ENCODE data around the gene LYRM7.
"Not testable (repeated sequence)": the region's sequence is repeated elsewhere in the genome, so short reads cannot be mapped to it uniquely, and the experiment has no call there.

The LYRM7 gene

GRCh38 chr5:131222731-131223130 is 52.0 kb downstream of the LYRM7 start:
- no peak for DNase-seq

DNA sequence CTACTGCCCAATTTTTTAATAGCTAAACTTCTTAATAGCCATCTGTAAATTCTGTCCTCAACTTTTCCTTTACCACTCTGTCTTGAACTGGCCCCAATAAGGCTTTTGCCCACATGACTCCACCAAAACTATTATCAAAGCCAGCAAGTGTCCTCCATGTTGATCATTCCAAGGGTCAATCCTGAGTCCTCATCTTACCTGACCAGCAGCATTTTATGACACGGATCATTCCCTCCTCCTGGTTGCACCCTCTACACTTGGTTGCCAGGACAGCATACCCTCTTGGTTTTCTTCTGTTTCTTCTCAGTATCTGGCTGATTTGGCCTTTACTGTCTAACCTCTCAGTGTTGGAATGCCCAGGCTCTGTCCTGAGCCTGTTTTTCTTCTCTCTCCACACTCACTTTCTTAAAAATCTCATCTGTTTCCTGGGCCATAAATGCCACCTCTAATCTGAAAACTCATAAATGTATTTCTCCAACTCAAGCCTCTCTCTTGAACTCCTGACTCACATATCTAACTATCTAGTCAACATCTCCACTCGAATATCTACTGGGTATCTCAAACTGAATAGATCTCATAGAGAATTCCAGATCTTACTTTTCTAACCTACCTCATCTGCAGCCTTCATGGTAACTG is 53.1 kb downstream of the LYRM7 start:
- DNase-seq: no peak

GRCh38 chr5:131224387-131225201 is 53.9 kb downstream of the LYRM7 start:
- DNase-seq: no peak

- DNase-seq: no peak
Measured at GRCh38 chr5:131225282-131225974, 54.7 kb downstream of the LYRM7 start.

- no peak for DNase-seq
Measured at GRCh38 chr5:131226899-131227298, 56.2 kb downstream of the LYRM7 start.

DNA sequence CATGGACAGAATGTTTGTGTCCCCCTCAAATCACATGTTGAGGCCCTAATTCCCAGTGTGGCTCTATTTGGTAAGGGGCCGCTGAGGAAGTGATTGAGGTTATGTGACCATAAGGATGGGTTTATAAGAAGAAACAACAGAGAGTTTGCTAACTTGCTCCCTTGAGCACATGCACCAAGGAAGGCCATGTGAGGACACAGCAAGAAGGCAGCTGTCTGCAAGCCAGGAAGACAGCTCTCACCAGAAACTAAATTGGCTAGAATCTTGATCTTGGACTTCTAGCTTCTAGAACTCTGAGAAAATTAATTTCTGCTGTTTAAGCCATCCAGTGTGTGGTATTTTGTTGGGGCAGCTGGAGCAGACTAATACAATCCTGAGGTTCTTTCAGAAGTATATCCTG is 57.9 kb downstream of the LYRM7 start:
- DNase-seq: no peak

- no peak for DNase-seq
Measured at GRCh38 chr5:131229623-131230022, 58.9 kb downstream of the LYRM7 start.

- no peak for DNase-seq
Measured at GRCh38 chr5:131230406-131230805, 59.7 kb downstream of the LYRM7 start.

DNA sequence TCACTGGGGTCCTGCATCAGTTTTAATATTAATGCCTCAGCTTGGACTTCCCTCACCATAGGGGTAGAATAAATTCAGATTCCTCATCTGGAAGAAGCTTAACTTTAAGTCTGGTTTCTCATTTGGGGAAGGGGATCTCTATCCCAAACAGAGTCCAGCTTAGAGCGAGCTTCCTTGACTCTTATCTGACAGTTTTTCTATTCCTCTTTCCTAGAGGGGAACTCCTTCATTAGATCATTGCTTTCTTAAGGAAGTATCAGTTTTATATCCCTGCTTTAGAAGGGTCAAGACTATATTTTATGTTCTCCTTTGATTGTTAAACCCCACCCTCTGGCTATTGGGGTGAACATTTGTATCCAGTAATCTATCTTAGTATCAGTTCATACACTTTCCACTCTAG is 68.9 kb downstream of the LYRM7 start:
- no peak for DNase-seq

GRCh38 chr5:131242728-131243255 is 72.0 kb downstream of the LYRM7 start:
- DNase-seq: no peak

GRCh38 chr5:131245312-131245711 is 74.6 kb downstream of the LYRM7 start:
- DNase-seq: no peak

DNA sequence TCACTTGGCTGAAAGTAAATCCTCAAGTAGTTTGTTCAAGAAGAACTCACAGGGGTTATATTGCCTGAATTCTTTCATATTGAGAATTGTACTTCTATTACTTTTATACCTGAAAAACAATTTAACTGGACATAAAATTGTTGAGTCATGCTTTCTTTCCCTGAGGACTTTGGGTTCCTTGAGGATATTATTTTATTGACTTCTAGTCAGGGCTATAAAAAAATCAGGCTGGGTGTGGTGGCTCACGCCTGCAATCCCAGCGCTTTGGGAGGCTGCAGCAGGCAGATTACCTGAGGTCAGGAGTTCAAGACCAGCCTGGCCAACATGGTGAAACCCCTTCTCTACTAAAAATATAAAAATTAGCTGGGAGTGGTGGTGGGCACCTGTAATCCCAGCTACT is 75.2 kb downstream of the LYRM7 start:
- DNase-seq: no peak

GRCh38 chr5:131246504-131246903 is 75.8 kb downstream of the LYRM7 start:
- no peak for DNase-seq

DNA sequence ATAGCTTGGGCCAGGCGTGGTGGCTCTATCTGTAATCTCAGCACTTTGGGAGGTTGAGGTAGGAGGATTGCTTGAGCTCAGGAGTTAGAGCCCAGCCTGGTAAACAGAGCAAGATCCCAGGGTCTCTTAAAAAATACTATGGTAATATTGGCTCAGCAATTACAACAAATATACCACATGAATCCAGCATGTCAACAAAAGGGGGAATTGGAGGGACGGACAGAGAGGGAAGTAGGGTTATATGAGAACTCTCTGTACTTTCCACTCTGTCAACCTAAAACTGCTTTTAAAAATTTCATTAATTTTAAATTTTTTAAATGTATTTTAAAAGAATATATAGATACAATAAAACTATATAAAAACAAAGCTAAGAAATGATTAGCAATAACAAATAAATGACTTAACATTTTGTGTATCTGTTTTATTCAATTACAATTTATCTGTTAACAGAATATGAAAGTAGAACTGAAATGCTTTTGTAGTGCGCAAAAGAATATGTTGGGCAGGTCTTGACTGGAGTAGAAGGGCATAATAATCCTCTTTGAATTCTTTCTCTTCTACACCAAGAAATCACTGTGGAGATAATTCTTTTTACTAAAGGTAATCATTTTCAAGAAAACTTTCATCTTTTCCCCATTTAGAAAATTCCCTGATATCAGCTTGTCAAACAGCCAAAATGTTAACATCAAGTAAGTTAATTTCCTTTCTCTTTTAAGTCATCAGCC is 80.2 kb downstream of the LYRM7 start:
- DNase-seq: no peak

DNA sequence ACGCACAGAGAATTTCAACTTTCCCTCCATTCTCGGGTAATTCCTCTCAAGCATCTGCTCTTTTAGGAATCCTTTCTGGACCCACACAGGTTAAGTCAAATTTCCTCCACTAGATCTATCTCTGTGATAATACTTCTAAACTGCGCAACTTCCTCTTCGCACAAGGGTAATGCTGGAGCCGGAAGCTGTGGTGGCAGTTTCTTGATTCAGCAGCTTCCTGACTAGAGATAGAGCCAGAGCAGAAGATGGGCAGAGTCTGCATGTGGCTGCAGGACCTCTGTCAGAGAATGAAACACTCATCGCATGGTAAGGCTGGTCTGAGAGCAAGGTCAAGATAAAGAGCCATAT is 82.1 kb downstream of the LYRM7 start:
- DNase-seq: no peak

GRCh38 chr5:131254025-131254424 is 83.3 kb downstream of the LYRM7 start:
- not testable (repeated sequence) for DNase-seq

- no peak for DNase-seq
Measured at GRCh38 chr5:131254741-131255140, 84.0 kb downstream of the LYRM7 start.
